Transverse colon (tissue), 3 donors: Measurements from ENCODE around the gene AGXT2.

Experiments
- POLR2A ChIP-seq: fragments of 450-650 bp; IDR thresholded peaks from one replicate; pipeline ENCODE4 v1.6.1; 2016; ENCODE audit warnings: antibody characterized with exemption, mild to moderate bottlenecking, moderate library complexity
- POLR2AphosphoS5 ChIP-seq, 3 donors: sonication (generic); formaldehyde crosslinking; IDR thresholded peaks; one replicate each; pipeline ENCODE4 v1.6.1; 2016; ENCODE audit warnings: antibody characterized with exemption in 3 of 3

DNA sequence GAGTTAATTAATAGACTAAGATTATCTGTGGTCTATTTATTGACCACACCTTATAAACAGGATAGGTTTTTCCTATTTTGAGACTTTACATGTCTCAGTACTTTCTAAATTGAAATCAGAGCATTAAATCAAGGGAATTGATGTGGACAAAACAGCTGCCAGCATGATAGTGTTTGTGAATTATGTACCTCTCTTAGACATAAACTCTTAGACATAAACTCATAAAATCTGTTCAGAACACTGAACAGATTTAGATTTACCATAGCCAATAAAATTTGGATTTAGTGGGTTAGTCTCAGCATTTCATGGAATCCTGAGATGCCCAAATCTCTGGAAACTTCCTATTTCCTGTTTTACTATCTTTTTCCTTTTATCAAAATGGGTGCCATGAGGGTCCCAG, 11.5 kb upstream of the AGXT2 start:
- TF ChIP-seq POLR2AphosphoS5 (IDR thresholded peaks at IDR 0.05) (no peak), POLR2A (no peak)
